BE2C (cell line): Measurements from ENCODE around the gene EBPL.
"Not testable (repeated sequence)": the region's sequence is repeated elsewhere in the genome, so short reads cannot be mapped to it uniquely, and the experiment has no call there.

Experiments used
- DNase-seq: peaks from one replicate; pipeline ENCODE4 v3.0.0-alpha.2; 2020
- H3K27me3 ChIP-seq: fragments of 250-450 bp; sonication (Bioruptor Pico); 2 replicates; pipeline ENCODE4 v1.5.1; 2020; ENCODE audit warnings: mild to moderate bottlenecking
- H3K36me3 ChIP-seq: fragments of 250-450 bp; sonication (Bioruptor Pico); 2 replicates; pipeline ENCODE4 v1.5.1; 2020; ENCODE audit warnings: mild to moderate bottlenecking
- H3K4me1 ChIP-seq: fragments of 250-450 bp; sonication (Bioruptor Pico); 2 replicates; pipeline ENCODE4 v1.5.1; 2020
- H3K4me3 ChIP-seq: 2 replicates; pipeline ENCODE4 v1.5.1; 2011; ENCODE audit warnings: low read depth, low read length
- H3K9me3 ChIP-seq: fragments of 250-450 bp; sonication (Bioruptor Pico); 2 replicates; pipeline ENCODE4 v1.5.1; 2020
- CTCF ChIP-seq: IDR thresholded peaks from 2 replicates; pipeline ENCODE4 v1.5.1; 2012; ENCODE audit warnings: mild to moderate bottlenecking, low read depth, low read length

Gene EBPL

GRCh38 chr13:49716615-49717014 is 25.3 kb upstream of the EBPL start:
- Histone ChIP-seq H3K36me3 (peaks cover 53% of the 10 kb centered on the region), H3K27me3 (no peaks in the 10 kb centered on the region), H3K4me3 (no peak overlapping the region), H3K4me1 (no peaks in the 10 kb centered on the region), H3K9me3 (no peaks in the 10 kb centered on the region; the same call in 1 of the 2 replicates)
- no peak for TF ChIP-seq CTCF
- DNase-seq, result no peak

GRCh38 chr13:49714757-49715156 is 23.5 kb upstream of the EBPL start:
- Histone ChIP-seq H3K4me1 (no peaks in the 10 kb centered on the region), H3K36me3 (peaks cover 47% of the 10 kb centered on the region), H3K27me3 (no peaks in the 10 kb centered on the region), H3K9me3 (no peaks in the 10 kb centered on the region; the same call in 1 of the 2 replicates), H3K4me3 (no peak overlapping the region)
- no peak for DNase-seq
- no peak for TF ChIP-seq CTCF

- Histone ChIP-seq H3K4me3 (no peak overlapping the region), H3K27me3 (no peaks in the 10 kb centered on the region), H3K9me3 (no peaks in the 10 kb centered on the region; the same call in 1 of the 2 replicates), H3K36me3 (peaks cover 46% of the 10 kb centered on the region), H3K4me1 (no peaks in the 10 kb centered on the region)
- no peak for TF ChIP-seq CTCF
- no peak for DNase-seq
Observed at GRCh38 chr13:49711218-49711863, 20.1 kb upstream of the EBPL start.

GRCh38 chr13:49704264-49704663 is 13.0 kb upstream of the EBPL start:
- peaks cover 51% of the 10 kb centered on the region for H3K36me3 ChIP-seq
- not testable (repeated sequence) for H3K9me3 ChIP-seq

GRCh38 chr13:49701491-49701890 is 10.2 kb upstream of the EBPL start:
- H3K27me3 ChIP-seq, result no peaks in the 10 kb centered on the region
- no peak for DNase-seq
- H3K4me1 ChIP-seq, result no peaks in the 10 kb centered on the region
- TF ChIP-seq CTCF, result no peak
- H3K36me3 ChIP-seq, result peaks cover 37% of the 10 kb centered on the region
- H3K4me3 ChIP-seq, result no peak overlapping the region
- no peaks in the 10 kb centered on the region for H3K9me3 ChIP-seq

More at GRCh38 chr13:49704264-49704663, 13.0 kb upstream of the EBPL start:
- H3K27me3 ChIP-seq, H3K4me1 ChIP-seq, DNase-seq, H3K4me3 ChIP-seq: not testable (repeated sequence)

GRCh38 chr13:49697468-49697867 is 6.2 kb upstream of the EBPL start:
- H3K27me3 ChIP-seq, result no peaks in the 10 kb centered on the region
- no peaks in the 10 kb centered on the region for H3K4me1 ChIP-seq
- H3K4me3 ChIP-seq, result no peak overlapping the region
- H3K9me3 ChIP-seq, result no peaks in the 10 kb centered on the region
- H3K36me3 ChIP-seq, result peaks cover 18% of the 10 kb centered on the region
- no peak for DNase-seq
- no peak for TF ChIP-seq CTCF

- H3K27me3 ChIP-seq, result no peaks in the 10 kb centered on the region
- no peaks in the 10 kb centered on the region for H3K9me3 ChIP-seq
- no peaks in the 10 kb centered on the region for H3K4me1 ChIP-seq
- no peak overlapping the region for H3K4me3 ChIP-seq
- TF ChIP-seq CTCF, result no peak
- peaks cover under 1% of the 10 kb centered on the region; the same call in 1 of the 2 replicates for H3K36me3 ChIP-seq
- no peak for DNase-seq
Observed at GRCh38 chr13:49694446-49694845, 3.2 kb upstream of the EBPL start.
